Keratinocyte (primary cell): ENCODE data around the gene TMEM139.

Experiments used
- CTCF ChIP-seq, 3 experiments: IDR thresholded peaks in 1 of 3; conservative IDR thresholded peaks in 1 of 3; optimal IDR thresholded peaks in 1 of 3; 2 replicates in 2 of 3; 3 replicates in 1 of 3; pipeline versions ENCODE3 to v1.5.1; 2011; ENCODE audit warnings: low read length in 3 of 3, mild to moderate bottlenecking in 3 of 3, moderate library complexity in 2 of 3, control low read depth in 1 of 3, inconsistent platforms in 1 of 3; ENCODE audit not compliant: insufficient read depth in 2 of 3; ENCODE audit errors: extremely low read depth in 1 of 3
- EZH2 ChIP-seq: IDR thresholded peaks from one replicate; pipeline ENCODE4 v1.6.1; 2012; ENCODE audit warnings: inconsistent platforms, mild to moderate bottlenecking, low read length, moderate library complexity

- no peak for TF ChIP-seq CTCF (optimal IDR thresholded peaks at IDR 0.05 in 1 of 3, IDR thresholded peaks at IDR 0.05 in 1 of 3, conservative IDR thresholded peaks at IDR 0.05 in 1 of 3; ENCODE audit: extremely low read depth in 1 of 3, insufficient read depth in 2 of 3, low read length in 3 of 3)
- no peak for TF ChIP-seq EZH2
Measured at GRCh38 chr7:143258831-143259230, 25.9 kb upstream of the TMEM139 start.
